Natural killer cell (primary cell): ENCODE data around the gene GNG5. TPM values are rescaled to one million over a fixed set of nuclear protein-coding genes. Genes with fewer than 3 reads are reported as not detected.

ENCODE experiments used
- ATAC-seq, 3 donors: fragments of 150-1000 bp in 2 of 3; fragments of 200-7000 bp in 1 of 3; cut with Tn5 transposase; 1 replicate in 1 of 3; 2 replicates in 2 of 3; pipeline ENCODE4 v1.10.0; 2021; ENCODE audit warnings: mild to moderate bottlenecking in 2 of 3, moderate library complexity in 2 of 3
- DNase-seq, 2 donors: peaks; one replicate each; pipeline versions ENCODE4 v3.0.0 to v3.0.0-alpha.2; 2013 to 2021; ENCODE audit warnings: mixed read lengths in 1 of 2
- H3K27ac ChIP-seq: one replicate; pipeline ENCODE4 v1.5.1; 2013; ENCODE audit warnings: mild to moderate bottlenecking, low read length
- H3K27me3 ChIP-seq: one replicate; pipeline ENCODE4 v1.6.1; 2013; ENCODE audit warnings: low read length; ENCODE audit not compliant: control insufficient read depth, insufficient read depth
- H3K36me3 ChIP-seq: one replicate; pipeline ENCODE4 v1.6.1; 2013; ENCODE audit warnings: low read length; ENCODE audit not compliant: control insufficient read depth, insufficient read depth
- H3K4me1 ChIP-seq: one replicate; pipeline ENCODE4 v1.6.1; 2013; ENCODE audit warnings: low read length; ENCODE audit not compliant: control insufficient read depth, insufficient read depth
- H3K4me3 ChIP-seq: one replicate; pipeline ENCODE4 v1.5.1; 2013; ENCODE audit warnings: low read length
- H3K9me3 ChIP-seq: one replicate; pipeline ENCODE4 v1.6.1; 2013; ENCODE audit warnings: low read length; ENCODE audit not compliant: control insufficient read depth, insufficient read depth
- H3K27ac Mint-ChIP-seq, 2 donors: one replicate each; pipeline ENCODE4 v1.8.0; 2022; ENCODE audit warnings: mild to moderate bottlenecking in 2 of 2, mixed read lengths in 2 of 2, moderate library complexity in 1 of 2
- H3K27me3 Mint-ChIP-seq, 2 donors: one replicate each; pipeline ENCODE4 v1.8.0; 2022; ENCODE audit warnings: low read depth in 2 of 2, mixed read lengths in 2 of 2
- H3K36me3 Mint-ChIP-seq: one replicate; pipeline ENCODE4 v1.8.0; 2022; ENCODE audit warnings: mixed read lengths
- H3K4me1 Mint-ChIP-seq, 2 donors: one replicate each; pipeline ENCODE4 v1.8.0; 2022; ENCODE audit warnings: mixed read lengths in 2 of 2
- H3K4me3 Mint-ChIP-seq: one replicate; pipeline ENCODE4 v1.8.0; 2022; ENCODE audit warnings: mild to moderate bottlenecking, moderate library complexity, mixed read lengths
- H3K9me3 Mint-ChIP-seq, 2 donors: one replicate each; pipeline ENCODE4 v1.8.0; 2022; ENCODE audit warnings: mixed read lengths in 2 of 2
- CTCF ChIP-seq: fragments of 200-600 bp; IDR thresholded peaks from one replicate; pipeline ENCODE4 v1.8.0; 2022; ENCODE audit warnings: antibody characterized with exemption
- WGBS: methylation state at CpG from one replicate; pipeline ENCODE4 v1.1.7; 2013; ENCODE audit warnings: missing lambda C conversion rate; ENCODE audit not compliant: insufficient coverage; 5-methylcytosine and 5-hydroxymethylcytosine counted together
- intact Hi-C: fragments of 100-400 bp; cut with micrococcal nuclease; formaldehyde crosslinking; loops from one replicate; pipeline ENCODE4 v1.14.2; 2022
- total RNA-seq, 4 donors: library from RNA; stranded (reverse); fragments of 120-200 nt in 1 of 4; gene quantifications; one replicate each; pipeline versions ENCODE4 v1.2.3 to v1.2.4, GENCODE V29; 2013 to 2022

Gene GNG5
- total RNA-seq, 3 donors from 2014 or later (not counting 1 experiment from before 2014, with no cell fraction given) = 49.5 to 62.3 (median 57.5) TPM

- Histone ChIP-seq H3K9me3 (no peaks in the 10 kb centered on the region), H3K4me3 (peak overlapping the region; percentile 92), H3K27ac (peak overlapping the region; percentile 98), H3K36me3 (peaks cover 6% of the 10 kb centered on the region), H3K4me1 (peaks cover 5% of the 10 kb centered on the region), H3K27me3 (no peaks in the 10 kb centered on the region)
- no peaks in the 10 kb centered on the region for H3K36me3 Mint-ChIP-seq
- DNase-seq (peak in 1 of 2 donors; percentile 43), ATAC-seq (no peak)
- no peak for TF ChIP-seq CTCF
- H3K9me3 Mint-ChIP-seq = no peaks in the 10 kb centered on the region
- no peaks in the 10 kb centered on the region for H3K27me3 Mint-ChIP-seq
- 10% methylated on average over 17 of the region's 17 CpGs for WGBS
- peak overlapping the region; percentile 95 for H3K4me3 Mint-ChIP-seq
- peaks cover 42 to 60% of the 10 kb centered on the region in 2 donors for H3K4me1 Mint-ChIP-seq
- peak overlapping the region; percentile 91 to 93 for H3K27ac Mint-ChIP-seq
- intact Hi-C loops = loop anchor here (5.0 to 10.0 kb wide), 2 partner anchors 117 to 360 kb away; partner anchors contain the start of gene PRKACB
These were observed 1.5 kb downstream of the GNG5 start for GRCh38 chr1:84504580-84505492.

GRCh38 chr1:84502927-84503326, 3.5 kb downstream of the GNG5 start:
- DNase-seq (no peak), ATAC-seq (no peak)
- no peaks in the 10 kb centered on the region for H3K9me3 Mint-ChIP-seq
- peaks cover 42 to 60% of the 10 kb centered on the region in 2 donors for H3K4me1 Mint-ChIP-seq
- Histone ChIP-seq H3K36me3 (peaks cover 20% of the 10 kb centered on the region), H3K9me3 (no peaks in the 10 kb centered on the region), H3K4me1 (peaks cover 5% of the 10 kb centered on the region), H3K4me3 (no peak overlapping the region), H3K27me3 (no peaks in the 10 kb centered on the region), H3K27ac (no peak overlapping the region)
- no peak overlapping the region for H3K27ac Mint-ChIP-seq
- no peaks in the 10 kb centered on the region for H3K36me3 Mint-ChIP-seq
- 63% methylated on average over 5 of the region's 5 CpGs for WGBS
- intact Hi-C loops = loop anchor here (10.0 kb wide), 1 partner anchor 358 kb away; the partner anchor contains the start of gene PRKACB
- no peaks in the 10 kb centered on the region for H3K27me3 Mint-ChIP-seq
- TF ChIP-seq CTCF = no peak
- H3K4me3 Mint-ChIP-seq = no peak overlapping the region

- H3K27me3 ChIP-seq = no peaks in the 10 kb centered on the region
- H3K27ac ChIP-seq = no peak overlapping the region
- Mint-ChIP-seq H3K9me3 (no peaks in the 10 kb centered on the region), H3K27ac (peak overlapping the region; percentile 43 to 47), H3K4me3 (no peak overlapping the region), H3K4me1 (peaks cover 22 to 28% of the 10 kb centered on the region in 2 donors), H3K36me3 (no peaks in the 10 kb centered on the region), H3K27me3 (no peaks in the 10 kb centered on the region)
- H3K4me1 ChIP-seq = no peaks in the 10 kb centered on the region
- 0% methylated on average over 1 of the region's 2 CpGs for WGBS
- no peak overlapping the region for H3K4me3 ChIP-seq
- DNase-seq = peak in 1 of 2 donors; percentile 18
- no peak for ATAC-seq
- H3K36me3 ChIP-seq = peaks cover 69% of the 10 kb centered on the region
- H3K9me3 ChIP-seq = no peaks in the 10 kb centered on the region
- TF ChIP-seq CTCF = no peak
- intact Hi-C loops = no loop called here
These were observed 8.6 kb downstream of the GNG5 start for GRCh38 chr1:84497631-84498275.
